Measurements from ENCODE around the gene ZNRF2.

ZNRF2 gene

DNA sequence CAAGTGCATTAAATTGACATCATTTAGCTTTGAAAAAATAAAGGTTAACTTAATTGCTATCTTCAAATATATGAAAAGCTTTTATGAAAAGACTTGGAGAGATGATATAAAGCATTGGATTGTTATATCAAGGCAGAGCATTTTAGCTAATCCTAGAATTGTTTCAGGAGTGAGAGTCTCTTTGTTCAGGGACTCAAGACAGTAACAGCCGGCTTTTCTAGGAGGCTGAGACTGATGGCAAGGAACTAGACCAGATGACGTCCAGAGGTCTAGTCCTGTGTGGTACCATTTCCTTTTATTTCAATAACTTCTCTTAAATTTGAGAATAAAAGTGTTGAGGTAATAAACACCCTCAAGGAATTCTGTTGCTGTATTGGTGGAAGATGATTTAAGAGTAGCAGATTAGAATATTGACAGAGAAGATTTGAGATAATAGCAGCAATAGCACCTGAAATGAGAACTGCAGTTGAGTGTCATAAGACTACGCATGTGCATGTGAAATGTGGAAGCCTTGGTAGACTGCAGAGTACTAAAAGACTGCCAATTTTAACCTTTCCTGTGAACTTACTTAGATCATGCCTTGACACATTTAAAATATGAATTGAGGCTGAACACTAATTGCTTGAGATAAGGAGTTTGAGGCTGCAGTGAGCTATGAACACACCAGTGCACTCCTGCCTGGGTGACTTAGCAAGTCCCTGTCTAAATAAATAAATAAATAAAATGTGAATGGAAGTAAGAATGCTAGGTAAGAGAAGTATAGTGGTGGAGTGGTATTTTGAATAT, 79.6 kb downstream of the ZNRF2 start:
- H3K36me3 ChIP-seq, result peaks cover 10% of the 10 kb centered on the region
- H3K9me3 ChIP-seq (ENCODE audit: severe bottlenecking), result no peaks in the 10 kb centered on the region
- TF ChIP-seq, protein P1, sequence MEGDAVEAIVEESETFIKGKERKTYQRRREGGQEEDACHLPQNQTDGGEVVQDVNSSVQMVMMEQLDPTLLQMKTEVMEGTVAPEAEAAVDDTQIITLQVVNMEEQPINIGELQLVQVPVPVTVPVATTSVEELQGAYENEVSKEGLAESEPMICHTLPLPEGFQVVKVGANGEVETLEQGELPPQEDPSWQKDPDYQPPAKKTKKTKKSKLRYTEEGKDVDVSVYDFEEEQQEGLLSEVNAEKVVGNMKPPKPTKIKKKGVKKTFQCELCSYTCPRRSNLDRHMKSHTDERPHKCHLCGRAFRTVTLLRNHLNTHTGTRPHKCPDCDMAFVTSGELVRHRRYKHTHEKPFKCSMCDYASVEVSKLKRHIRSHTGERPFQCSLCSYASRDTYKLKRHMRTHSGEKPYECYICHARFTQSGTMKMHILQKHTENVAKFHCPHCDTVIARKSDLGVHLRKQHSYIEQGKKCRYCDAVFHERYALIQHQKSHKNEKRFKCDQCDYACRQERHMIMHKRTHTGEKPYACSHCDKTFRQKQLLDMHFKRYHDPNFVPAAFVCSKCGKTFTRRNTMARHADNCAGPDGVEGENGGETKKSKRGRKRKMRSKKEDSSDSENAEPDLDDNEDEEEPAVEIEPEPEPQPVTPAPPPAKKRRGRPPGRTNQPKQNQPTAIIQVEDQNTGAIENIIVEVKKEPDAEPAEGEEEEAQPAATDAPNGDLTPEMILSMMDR (IDR thresholded peaks at IDR 0.05; ENCODE audit: low read depth, low read length), result no peak
- H3K27ac ChIP-seq, result no peak overlapping the region
- no peak overlapping the region for H3K4me3 ChIP-seq (ENCODE audit: low read depth, low read length)
- DNase-seq, result no peak
- H3K27me3 ChIP-seq (ENCODE audit: insufficient read depth, low read depth, severe bottlenecking), result no peaks in the 10 kb centered on the region

DNA sequence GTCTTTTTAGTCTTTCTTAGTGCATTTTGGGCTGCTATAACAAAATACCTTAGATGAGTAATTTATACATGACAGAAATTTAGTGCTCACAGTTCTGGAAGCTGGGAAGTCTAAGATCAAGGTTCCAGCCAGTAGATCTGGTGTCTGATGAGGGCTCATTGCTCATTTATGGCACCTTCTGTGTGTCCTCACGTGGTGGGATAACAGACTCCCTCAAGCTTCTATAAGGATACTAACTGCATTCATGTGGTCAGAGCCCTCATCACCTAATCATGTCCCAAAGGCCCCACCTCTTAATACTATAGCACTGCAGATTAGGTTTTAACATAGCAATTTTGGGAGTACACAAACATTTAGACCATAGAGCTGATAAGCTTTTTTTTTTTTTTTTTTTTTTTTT, 80.4 kb downstream of the ZNRF2 start:
- no peak overlapping the region for H3K4me3 ChIP-seq (ENCODE audit: low read depth, low read length)
- peaks cover 10% of the 10 kb centered on the region for H3K36me3 ChIP-seq
- TF ChIP-seq, protein P1 (IDR thresholded peaks at IDR 0.05; ENCODE audit: low read depth, low read length), result no peak
- DNase-seq, result no peak
- H3K27ac ChIP-seq, result no peak overlapping the region
- no peaks in the 10 kb centered on the region for H3K27me3 ChIP-seq (ENCODE audit: insufficient read depth, low read depth, severe bottlenecking)
- no peaks in the 10 kb centered on the region for H3K9me3 ChIP-seq (ENCODE audit: severe bottlenecking)

DNA sequence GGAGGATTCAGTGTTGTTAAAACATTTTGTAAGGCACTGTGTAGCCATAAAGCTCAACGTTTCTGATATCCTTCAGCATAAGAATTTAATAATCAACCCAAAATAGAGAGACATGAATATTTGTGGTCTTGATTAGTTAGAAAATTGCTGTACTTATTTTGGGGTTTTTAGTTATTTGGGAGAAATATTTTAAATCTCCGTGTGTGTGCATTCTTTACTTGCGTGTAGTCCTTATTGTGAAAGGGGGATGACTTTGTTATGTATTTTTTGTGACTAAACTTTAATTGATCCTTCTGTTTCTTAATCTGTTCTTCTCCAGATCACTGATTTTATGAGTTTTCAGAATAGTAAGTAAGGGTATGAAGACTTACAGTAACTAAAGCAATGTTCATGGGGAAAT, 81.2 kb downstream of the ZNRF2 start:
- peaks cover 10% of the 10 kb centered on the region for H3K36me3 ChIP-seq
- H3K4me3 ChIP-seq (ENCODE audit: low read depth, low read length), result no peak overlapping the region
- TF ChIP-seq, protein P1 (IDR thresholded peaks at IDR 0.05; ENCODE audit: low read depth, low read length), result no peak
- no peaks in the 10 kb centered on the region for H3K27me3 ChIP-seq (ENCODE audit: insufficient read depth, low read depth, severe bottlenecking)
- H3K27ac ChIP-seq, result no peak overlapping the region
- H3K9me3 ChIP-seq (ENCODE audit: severe bottlenecking), result no peaks in the 10 kb centered on the region
- DNase-seq, result no peak

DNA sequence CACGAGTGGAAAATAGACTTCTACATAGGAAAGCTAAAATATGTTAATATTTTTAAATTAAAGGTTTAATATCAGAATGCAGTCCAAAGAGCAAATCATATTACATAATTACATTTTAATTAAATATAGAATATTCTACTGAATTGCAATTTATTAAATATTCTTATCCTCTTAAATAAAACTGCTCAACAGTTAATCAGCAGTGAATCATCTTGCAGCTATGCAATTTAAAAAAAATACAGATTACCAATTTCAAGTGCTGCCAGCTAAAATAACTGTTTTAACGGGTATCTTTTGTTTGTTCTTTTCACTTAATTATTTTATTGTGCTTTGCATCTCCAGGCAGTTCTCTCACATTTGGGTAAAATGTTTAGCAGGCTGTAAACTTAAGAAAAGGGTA, 82.2 kb downstream of the ZNRF2 start:
- Histone ChIP-seq H3K9me3 (ENCODE audit: severe bottlenecking) (no peaks in the 10 kb centered on the region), H3K4me3 (ENCODE audit: low read depth, low read length) (no peak overlapping the region), H3K36me3 (peaks cover 10% of the 10 kb centered on the region), H3K27me3 (ENCODE audit: insufficient read depth, low read depth, severe bottlenecking) (no peaks in the 10 kb centered on the region), H3K27ac (no peak overlapping the region)
- DNase-seq, result no peak
- TF ChIP-seq, protein P1 (IDR thresholded peaks at IDR 0.05; ENCODE audit: low read depth, low read length), result no peak

DNA sequence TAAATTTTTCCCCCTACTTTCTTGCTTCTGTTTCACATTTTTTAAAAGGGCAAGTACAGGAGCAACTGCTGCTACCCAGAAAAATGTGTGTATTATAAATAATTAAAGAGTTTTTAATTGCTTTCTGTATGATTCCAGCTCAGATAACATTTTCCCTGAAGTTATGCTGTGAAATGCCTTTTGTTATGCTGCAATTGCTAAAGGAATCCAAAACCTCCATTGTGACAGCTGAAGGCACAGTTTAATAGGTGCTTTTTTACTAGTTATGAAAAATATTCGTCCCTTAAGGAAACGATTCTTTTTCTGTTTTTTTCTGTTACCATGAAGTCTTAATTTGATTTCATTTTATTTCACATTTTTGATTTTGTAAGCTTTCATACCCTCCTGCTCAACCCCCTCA, 83.2 kb downstream of the ZNRF2 start:
- Histone ChIP-seq H3K27me3 (ENCODE audit: insufficient read depth, low read depth, severe bottlenecking) (no peaks in the 10 kb centered on the region), H3K36me3 (peaks cover 6% of the 10 kb centered on the region), H3K9me3 (ENCODE audit: severe bottlenecking) (no peaks in the 10 kb centered on the region), H3K27ac (no peak overlapping the region), H3K4me3 (ENCODE audit: low read depth, low read length) (no peak overlapping the region)
- DNase-seq, result no peak
- TF ChIP-seq, protein P1 (IDR thresholded peaks at IDR 0.05; ENCODE audit: low read depth, low read length), result no peak

DNA sequence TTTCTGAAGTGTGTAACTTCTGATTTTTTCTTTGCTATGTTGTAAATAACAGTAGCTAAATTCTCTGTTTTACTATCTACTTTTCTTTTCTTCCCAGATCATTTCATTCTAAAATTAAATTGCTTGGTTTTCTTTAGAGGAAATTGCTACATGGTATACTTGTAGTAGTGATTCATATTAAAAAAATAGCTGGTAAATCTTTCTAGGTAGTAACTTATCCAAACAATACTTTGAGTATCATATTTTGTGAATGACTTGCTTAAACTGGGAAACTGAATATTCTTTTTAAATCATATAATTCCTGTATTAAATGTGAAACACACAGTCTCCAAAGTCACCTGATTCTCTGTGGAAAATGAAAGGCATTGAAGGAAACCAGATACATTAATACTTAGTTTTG, 85.5 kb downstream of the ZNRF2 start:
- H3K27me3 ChIP-seq (ENCODE audit: insufficient read depth, low read depth, severe bottlenecking), result no peaks in the 10 kb centered on the region
- TF ChIP-seq, protein P1 (IDR thresholded peaks at IDR 0.05; ENCODE audit: low read depth, low read length), result no peak
- H3K4me3 ChIP-seq (ENCODE audit: low read depth, low read length), result no peak overlapping the region
- no peaks in the 10 kb centered on the region for H3K9me3 ChIP-seq (ENCODE audit: severe bottlenecking)
- no peak for DNase-seq
- H3K27ac ChIP-seq, result no peak overlapping the region
- peaks cover 6% of the 10 kb centered on the region for H3K36me3 ChIP-seq

All from WERI-Rb-1 (cell line).